OCI-LY7 (cell line): ENCODE results near the gene ASH1L. TPM values are rescaled to one million over a fixed set of nuclear protein-coding genes. Genes with fewer than 3 reads are reported as not detected.
"Not testable (repeated sequence)": the region's sequence is repeated elsewhere in the genome, so short reads cannot be mapped to it uniquely, and the experiment has no call there.

Experiments
- BruUV-seq: library from RNA; stranded (reverse); fragments of 400-500 nt; replicated peaks from 2 replicates; lab custom pipeline; 2021; lab: Mats Ljungman, UMichigan
- CTCF ChIA-PET: fragments of 300-600 bp; sonication (Branson Sonifier 250); formaldehyde crosslinking; loops from one replicate; lab custom pipeline; 2022; ENCODE audit warnings: antibody characterized with exemption; ENCODE audit not compliant: unreplicated experiment; lab: Charles Lee
- POLR2A ChIA-PET: fragments of 300-600 bp; sonication (Branson Sonifier 250); formaldehyde crosslinking; loops from one replicate; lab custom pipeline; 2022; ENCODE audit warnings: antibody characterized with exemption; lab: Charles Lee
- DNase-seq: peaks from one replicate; pipeline ENCODE4 v3.0.0-alpha.2; 2015; ENCODE audit warnings: low spot score
- H2AFZ ChIP-seq: fragments of 200-600 bp; sonication (generic), shearing (Covaris generic); 2 replicates; pipeline ENCODE4 v1.6.1; 2014; ENCODE audit warnings: mild to moderate bottlenecking, antibody characterized with exemption, low read length, moderate library complexity
- H3K27ac ChIP-seq: fragments of 200-600 bp; sonication (generic); 2 replicates; pipeline ENCODE4 v1.5.1; 2014; ENCODE audit warnings: mixed run types, low read depth, mild to moderate bottlenecking, moderate library complexity, low read length, inconsistent platforms; ENCODE audit not compliant: poor library complexity, severe bottlenecking
- H3K36me3 ChIP-seq: fragments of 200-600 bp; sonication (generic); 2 replicates; pipeline ENCODE4 v1.6.1; 2014; ENCODE audit warnings: mild to moderate bottlenecking, antibody characterized with exemption, low read length, moderate library complexity, mixed read lengths; ENCODE audit not compliant: insufficient read depth
- H3K4me1 ChIP-seq: fragments of 200-600 bp; sonication (generic); 2 replicates; pipeline ENCODE4 v1.5.1; 2014; ENCODE audit warnings: mild to moderate bottlenecking, low read length; ENCODE audit not compliant: insufficient read depth, poor library complexity, severe bottlenecking
- H3K4me2 ChIP-seq: fragments of 200-600 bp; sonication (generic); 2 replicates; pipeline ENCODE4 v1.6.1; 2014; ENCODE audit warnings: mild to moderate bottlenecking, low read length
- H3K4me3 ChIP-seq: fragments of 200-600 bp; sonication (generic); 2 replicates; pipeline ENCODE4 v1.5.1; 2014; ENCODE audit warnings: mild to moderate bottlenecking, low read depth, low read length; ENCODE audit not compliant: poor library complexity, severe bottlenecking
- H3K79me2 ChIP-seq: fragments of 200-600 bp; sonication (generic); 2 replicates; pipeline ENCODE4 v1.6.1; 2016; ENCODE audit warnings: low read depth, mild to moderate bottlenecking, low read length, moderate library complexity, mixed read lengths; ENCODE audit not compliant: insufficient read depth
- H3K9me2 ChIP-seq: fragments of 200-600 bp; sonication (generic); 2 replicates; pipeline ENCODE4 v1.6.1; 2016; ENCODE audit warnings: mild to moderate bottlenecking, low read length, mixed read lengths; ENCODE audit not compliant: insufficient read depth
- H3K9me3 ChIP-seq: fragments of 200-600 bp; sonication (generic); 2 replicates; pipeline ENCODE4 v1.6.1; 2014; ENCODE audit warnings: mild to moderate bottlenecking, mixed run types, low read length, mixed read lengths
- H4K20me1 ChIP-seq: fragments of 200-600 bp; sonication (generic); 2 replicates; pipeline ENCODE4 v1.6.1; 2014; ENCODE audit warnings: mild to moderate bottlenecking, antibody characterized with exemption, low read length, moderate library complexity, mixed read lengths; ENCODE audit not compliant: insufficient read depth
- EZH2phosphoT487 ChIP-seq: fragments of 200-600 bp; sonication (generic); IDR thresholded peaks from 2 replicates; pipeline ENCODE4 v1.6.1; 2018; ENCODE audit warnings: low read depth, borderline replicate concordance, mild to moderate bottlenecking, mixed run types, antibody characterized with exemption, low read length, moderate library complexity, mixed read lengths
- intact Hi-C: fragments of 100-400 bp; cut with micrococcal nuclease; formaldehyde crosslinking; loops from one replicate; pipeline ENCODE4 v1.10.0; 2022; ENCODE audit not compliant: unreplicated experiment
- total RNA-seq, 2 experiments: library from RNA; depleted of rRNA in 1 of 2; stranded (reverse); fragments of >200 nt in 1 of 2; shearing (Covaris generic) in 1 of 2; gene quantifications; 2 replicates each; pipeline ENCODE4 v1.2.3, GENCODE V29; 2014 to 2022
- TF ChIP-seq, protein P1 (sequence below): fragments of 200-600 bp; sonication (generic); conservative IDR thresholded peaks from 2 replicates; pipeline ENCODE4 v1.5.1; 2014; ENCODE audit warnings: mild to moderate bottlenecking, antibody characterized with exemption, low read length, moderate library complexity, mixed read lengths

Gene ASH1L
- total RNA-seq, 2 experiments from 2014 or later: 33.2 to 49.6 TPM

DNA sequence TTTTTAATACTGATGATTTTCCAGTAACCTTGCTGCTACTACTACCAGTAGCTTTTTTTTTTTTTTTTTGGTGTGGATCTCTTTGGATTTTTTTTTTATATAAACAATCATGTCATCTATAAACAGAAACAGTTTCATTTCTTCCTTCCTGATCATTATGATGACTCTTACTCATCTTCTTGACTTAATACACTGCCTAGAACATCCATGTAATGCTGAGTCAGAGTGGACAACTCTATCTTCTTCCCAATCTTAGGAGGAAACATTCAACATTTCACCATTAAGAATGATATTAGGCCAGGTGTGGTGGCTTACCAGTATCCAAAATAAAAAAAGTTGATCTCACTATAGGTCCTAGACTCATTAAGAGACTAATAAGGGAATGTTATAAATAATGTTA lies 172.8 kb downstream of the ASH1L start:
- TF ChIP-seq, protein P1, sequence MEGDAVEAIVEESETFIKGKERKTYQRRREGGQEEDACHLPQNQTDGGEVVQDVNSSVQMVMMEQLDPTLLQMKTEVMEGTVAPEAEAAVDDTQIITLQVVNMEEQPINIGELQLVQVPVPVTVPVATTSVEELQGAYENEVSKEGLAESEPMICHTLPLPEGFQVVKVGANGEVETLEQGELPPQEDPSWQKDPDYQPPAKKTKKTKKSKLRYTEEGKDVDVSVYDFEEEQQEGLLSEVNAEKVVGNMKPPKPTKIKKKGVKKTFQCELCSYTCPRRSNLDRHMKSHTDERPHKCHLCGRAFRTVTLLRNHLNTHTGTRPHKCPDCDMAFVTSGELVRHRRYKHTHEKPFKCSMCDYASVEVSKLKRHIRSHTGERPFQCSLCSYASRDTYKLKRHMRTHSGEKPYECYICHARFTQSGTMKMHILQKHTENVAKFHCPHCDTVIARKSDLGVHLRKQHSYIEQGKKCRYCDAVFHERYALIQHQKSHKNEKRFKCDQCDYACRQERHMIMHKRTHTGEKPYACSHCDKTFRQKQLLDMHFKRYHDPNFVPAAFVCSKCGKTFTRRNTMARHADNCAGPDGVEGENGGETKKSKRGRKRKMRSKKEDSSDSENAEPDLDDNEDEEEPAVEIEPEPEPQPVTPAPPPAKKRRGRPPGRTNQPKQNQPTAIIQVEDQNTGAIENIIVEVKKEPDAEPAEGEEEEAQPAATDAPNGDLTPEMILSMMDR: no peak
- no peak for TF ChIP-seq EZH2phosphoT487
- H3K4me3 ChIP-seq: no peak overlapping the region
- H3K36me3 ChIP-seq: peaks cover 93% of the 10 kb centered on the region
- peaks cover 9% of the 10 kb centered on the region; the same call in 1 of the 2 replicates for H3K9me3 ChIP-seq
- H3K79me2 ChIP-seq: no peaks in the 10 kb centered on the region
- intact Hi-C loops: no loop called here
- no peaks in the 10 kb centered on the region for H3K9me2 ChIP-seq
- no peak overlapping the region for H3K27ac ChIP-seq
- no peak overlapping the region for H2AFZ ChIP-seq
- ChIA-PET CTCF (no interaction called here), POLR2A (interaction anchor here (0.6 to 0.7 kb wide), 2 partner anchors 10 to 31 kb away, joined by 3 to 5 read pairs; no protein-coding TSS in a partner anchor)
- no peak for DNase-seq
- H3K4me2 ChIP-seq: no peak overlapping the region
- no peaks in the 10 kb centered on the region for H3K4me1 ChIP-seq
- no peaks in the 10 kb centered on the region for H4K20me1 ChIP-seq
- BruUV-seq: no TSS peak

DNA sequence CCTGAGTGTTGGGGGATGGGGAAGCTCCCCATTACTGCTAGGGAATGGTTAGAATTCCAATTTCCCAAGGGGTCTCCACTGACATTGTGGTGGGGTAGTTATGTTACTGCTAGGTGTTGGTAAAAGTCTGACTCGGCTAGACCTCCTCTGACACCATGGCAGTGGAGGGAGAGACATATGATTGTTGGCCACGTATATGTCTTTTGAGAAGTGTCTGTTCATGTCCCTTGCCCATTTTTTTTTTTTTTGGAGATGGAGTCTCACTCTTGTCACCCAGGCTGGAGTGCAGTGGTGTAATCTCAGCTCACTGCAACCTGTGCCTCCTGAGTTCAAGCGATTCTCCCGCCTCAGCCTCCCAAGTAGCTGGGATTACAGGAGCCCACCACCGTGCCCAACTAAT lies 176.8 kb downstream of the ASH1L start:
- H3K4me2 ChIP-seq, H3K79me2 ChIP-seq, H4K20me1 ChIP-seq, H3K27ac ChIP-seq, DNase-seq, BruUV-seq, H3K4me1 ChIP-seq, H3K9me2 ChIP-seq, H2AFZ ChIP-seq, H3K9me3 ChIP-seq, intact Hi-C loops, H3K4me3 ChIP-seq, CTCF ChIA-PET: not testable (repeated sequence)
- peaks cover 81% of the 10 kb centered on the region for H3K36me3 ChIP-seq
- POLR2A ChIA-PET: interaction anchor here (0.6 kb wide), 1 partner anchor 26 kb away, joined by 4 read pairs; no protein-coding TSS in a partner anchor

DNA sequence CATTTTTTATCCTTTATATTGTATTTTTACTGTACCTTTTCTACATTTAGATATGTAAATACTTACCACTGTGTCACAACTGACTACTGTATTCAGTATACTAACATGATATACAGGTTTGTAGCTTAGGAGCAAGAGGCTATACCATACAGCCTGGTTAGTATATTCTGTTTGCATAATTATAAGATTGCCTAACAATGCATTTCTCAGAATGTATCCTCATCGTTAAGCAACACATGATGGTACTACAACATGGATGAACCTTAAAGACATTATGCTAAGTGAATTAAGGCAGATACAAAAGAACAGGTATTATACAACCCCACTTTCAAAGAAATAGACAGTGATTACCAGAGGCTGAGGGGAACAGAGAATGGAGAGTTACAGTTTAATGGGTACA lies 179.2 kb downstream of the ASH1L start:
- no peak overlapping the region for H2AFZ ChIP-seq
- H3K4me3 ChIP-seq: no peak overlapping the region
- no peaks in the 10 kb centered on the region for H3K79me2 ChIP-seq
- TF ChIP-seq, protein P1: no peak
- no peak for TF ChIP-seq EZH2phosphoT487
- no peak for DNase-seq
- ChIA-PET POLR2A (interaction anchor here (0.6 to 1.4 kb wide), 3 partner anchors 20 to 142 kb away, joined by 3 to 4 read pairs (median 3); no protein-coding TSS in a partner anchor), CTCF (no interaction called here)
- BruUV-seq: no TSS peak
- H3K27ac ChIP-seq: no peak overlapping the region
- H3K4me1 ChIP-seq: peaks cover 8% of the 10 kb centered on the region
- peaks cover 74% of the 10 kb centered on the region for H3K36me3 ChIP-seq
- H3K4me2 ChIP-seq: no peak overlapping the region
- intact Hi-C loops: no loop called here
- H3K9me2 ChIP-seq: no peaks in the 10 kb centered on the region
- H3K9me3 ChIP-seq: peaks cover 9% of the 10 kb centered on the region; the same call in 1 of the 2 replicates
- no peaks in the 10 kb centered on the region for H4K20me1 ChIP-seq
